Adrenal gland (tissue), 5 donors: ENCODE data around the gene TMEM163.

ENCODE experiments used
- POLR2A ChIP-seq, 2 donors: fragments of 450-650 bp; IDR thresholded peaks; one replicate each; pipeline ENCODE4 v1.6.1; 2017; ENCODE audit warnings: antibody characterized with exemption in 2 of 2, mild to moderate bottlenecking in 2 of 2, moderate library complexity in 1 of 2
- TF ChIP-seq, protein P1 (sequence below), 6 experiments: fragments of 450-650 bp in 4 of 6; fragments of 200-600 bp in 2 of 6; sonication (generic) in 1 of 6; IDR thresholded peaks; 1 replicate in 5 of 6; 2 replicates in 1 of 6; pipeline versions ENCODE4 v1.5.1 to v1.8.0; 2016 to 2021; ENCODE audit warnings: antibody characterized with exemption in 6 of 6, mild to moderate bottlenecking in 2 of 6, moderate library complexity in 1 of 6
- donor health status: DM: no; HTN: no; CAD: no.

DNA sequence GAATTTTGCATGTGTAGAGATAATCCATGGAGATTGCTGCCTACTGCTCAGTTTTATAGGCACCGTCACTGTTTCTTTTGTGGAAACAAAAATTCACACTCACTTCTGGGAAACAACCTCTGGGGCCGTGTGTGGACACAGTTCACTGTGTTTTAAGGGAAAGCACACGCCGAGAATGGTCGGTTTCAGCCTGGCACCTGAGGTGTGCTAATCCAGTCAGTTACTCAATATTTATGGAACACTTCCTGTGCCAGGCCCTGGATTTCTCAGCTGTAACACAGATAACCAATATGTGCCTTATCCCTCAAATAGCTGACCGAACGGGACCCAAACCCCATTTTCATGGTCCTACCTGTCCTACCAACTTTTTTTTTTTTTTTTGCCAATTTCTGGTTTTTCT, 285.3 kb downstream of the TMEM163 start:
- TF ChIP-seq, protein P1, sequence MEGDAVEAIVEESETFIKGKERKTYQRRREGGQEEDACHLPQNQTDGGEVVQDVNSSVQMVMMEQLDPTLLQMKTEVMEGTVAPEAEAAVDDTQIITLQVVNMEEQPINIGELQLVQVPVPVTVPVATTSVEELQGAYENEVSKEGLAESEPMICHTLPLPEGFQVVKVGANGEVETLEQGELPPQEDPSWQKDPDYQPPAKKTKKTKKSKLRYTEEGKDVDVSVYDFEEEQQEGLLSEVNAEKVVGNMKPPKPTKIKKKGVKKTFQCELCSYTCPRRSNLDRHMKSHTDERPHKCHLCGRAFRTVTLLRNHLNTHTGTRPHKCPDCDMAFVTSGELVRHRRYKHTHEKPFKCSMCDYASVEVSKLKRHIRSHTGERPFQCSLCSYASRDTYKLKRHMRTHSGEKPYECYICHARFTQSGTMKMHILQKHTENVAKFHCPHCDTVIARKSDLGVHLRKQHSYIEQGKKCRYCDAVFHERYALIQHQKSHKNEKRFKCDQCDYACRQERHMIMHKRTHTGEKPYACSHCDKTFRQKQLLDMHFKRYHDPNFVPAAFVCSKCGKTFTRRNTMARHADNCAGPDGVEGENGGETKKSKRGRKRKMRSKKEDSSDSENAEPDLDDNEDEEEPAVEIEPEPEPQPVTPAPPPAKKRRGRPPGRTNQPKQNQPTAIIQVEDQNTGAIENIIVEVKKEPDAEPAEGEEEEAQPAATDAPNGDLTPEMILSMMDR (IDR thresholded peaks at IDR 0.05), result no peak
- no peak for TF ChIP-seq POLR2A (IDR thresholded peaks at IDR 0.05)
